Mucosa of stomach (tissue), 1 donor: ENCODE results near the gene EARS2.
A peak's percentile ranks its signal among the peaks of the same experiment; 100 is the strongest.
"Not testable (repeated sequence)": the region's sequence is repeated elsewhere in the genome, so short reads cannot be mapped to it uniquely, and the experiment has no call there.

Experiments
- H3K27me3 ChIP-seq: one replicate; pipeline ENCODE4 v1.7.0; 2013; ENCODE audit warnings: mild to moderate bottlenecking, low read length; ENCODE audit not compliant: control insufficient read depth, insufficient read depth
- H3K36me3 ChIP-seq: one replicate; pipeline ENCODE4 v1.7.0; 2013; ENCODE audit warnings: low read length; ENCODE audit not compliant: control insufficient read depth, insufficient read depth
- H3K4me1 ChIP-seq: one replicate; pipeline ENCODE4 v1.7.0; 2013; ENCODE audit warnings: mild to moderate bottlenecking, low read length; ENCODE audit not compliant: control insufficient read depth, insufficient read depth
- H3K4me3 ChIP-seq: one replicate; pipeline ENCODE4 v1.7.0; 2013; ENCODE audit warnings: low read length
- H3K9ac ChIP-seq: one replicate; pipeline ENCODE4 v1.7.0; 2013; ENCODE audit warnings: mild to moderate bottlenecking, low read length, moderate library complexity
- H3K9me3 ChIP-seq: one replicate; pipeline ENCODE4 v1.7.0; 2013; ENCODE audit warnings: mild to moderate bottlenecking, low read length, moderate library complexity; ENCODE audit not compliant: control insufficient read depth
- donor health status: Pancreatic carcinoma.

EARS2 gene

DNA sequence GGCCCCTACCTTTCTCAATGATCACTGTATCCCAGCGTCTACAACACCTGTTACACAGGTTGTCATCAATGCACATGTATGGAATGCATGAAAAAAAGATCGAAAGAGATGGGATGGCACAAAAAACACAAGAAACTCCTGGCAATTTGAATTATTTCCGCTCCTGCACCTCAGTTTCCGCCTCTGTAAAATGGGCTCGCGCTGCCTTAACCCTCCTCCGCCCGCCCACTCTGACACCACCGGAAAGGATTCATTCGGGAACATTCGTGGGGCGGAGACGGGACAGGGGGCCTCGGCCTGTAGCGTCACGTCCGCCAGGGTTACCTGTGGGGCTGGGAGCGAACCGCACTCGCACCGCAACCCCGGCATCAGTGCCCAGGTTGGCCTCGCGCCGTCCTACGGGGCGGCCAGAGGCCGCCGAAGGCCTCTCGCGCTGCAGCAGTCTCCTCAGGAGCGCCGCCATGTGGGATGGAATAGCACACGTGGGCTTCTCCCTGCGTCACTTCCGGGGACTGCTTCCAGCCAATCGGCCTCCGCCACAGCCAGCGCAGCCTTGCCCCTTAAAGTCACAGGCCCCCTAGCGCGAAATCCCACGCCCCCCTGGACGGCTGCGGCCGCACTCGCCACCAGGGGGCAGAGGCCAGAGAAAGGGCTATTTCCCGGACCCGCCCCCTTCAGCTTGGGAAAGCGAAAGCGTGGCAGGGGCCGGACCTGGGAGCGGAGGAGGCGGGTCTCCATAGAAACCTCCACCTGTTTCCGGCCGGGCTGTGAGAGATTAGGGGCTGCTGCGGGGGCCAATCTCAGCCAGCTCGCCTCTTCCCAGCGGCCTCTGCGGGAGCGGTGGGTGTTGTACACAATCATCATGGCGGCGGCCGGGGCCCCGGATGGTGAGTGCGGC lies at the start of gene EARS2, which contains the start of gene UBFD1:
TSS of gene EARS2 (minus strand) at position 470 of the 898 bp plus-strand sequence. CDS start at position 463, 7 bp downstream.
TSS of gene UBFD1 (plus strand) at position 847 of the 898 bp plus-strand sequence. CDS start at position 863, 16 bp downstream.
- no peaks in the 10 kb centered on the region for H3K9me3 ChIP-seq
- peak within 1 kb of the TSS; percentile 84 for H3K4me3 ChIP-seq
- peaks cover 13% of the 10 kb centered on the region for H3K4me1 ChIP-seq
- H3K27me3 ChIP-seq, result no peaks in the 10 kb centered on the region
- H3K9ac ChIP-seq, result peak within 1 kb of the TSS; percentile 71
- peaks cover 7% of the 10 kb centered on the region for H3K36me3 ChIP-seq

GRCh38 chr16:23597003-23597756 lies 40.0 kb upstream of the EARS2 start:
- no peaks in the 10 kb centered on the region for H3K9me3 ChIP-seq
- no peaks in the 10 kb centered on the region for H3K36me3 ChIP-seq
- peaks cover 11% of the 10 kb centered on the region for H3K4me1 ChIP-seq
- H3K27me3 ChIP-seq, result no peaks in the 10 kb centered on the region
- no peak overlapping the region for H3K9ac ChIP-seq
- no peak overlapping the region for H3K4me3 ChIP-seq

GRCh38 chr16:23595951-23596720 lies 39.0 kb upstream of the EARS2 start, which contains the start of gene NDUFAB1:
TSS of gene NDUFAB1 (minus strand) at chr16:23596316. CDS start at chr16:23596290, 26 bp downstream.
- H3K4me3 ChIP-seq, result peak within 1 kb of the TSS; percentile 94
- H3K36me3 ChIP-seq, result no peaks in the 10 kb centered on the region
- no peaks in the 10 kb centered on the region for H3K27me3 ChIP-seq
- no peaks in the 10 kb centered on the region for H3K9me3 ChIP-seq
- peaks cover 11% of the 10 kb centered on the region for H3K4me1 ChIP-seq
- peak within 1 kb of the TSS; percentile 91 for H3K9ac ChIP-seq

- H3K27me3 ChIP-seq, result no peaks in the 10 kb centered on the region
- H3K4me3 ChIP-seq, result peak overlapping the region; percentile 94
- peaks cover 11% of the 10 kb centered on the region for H3K4me1 ChIP-seq
- H3K36me3 ChIP-seq, result no peaks in the 10 kb centered on the region
- no peaks in the 10 kb centered on the region for H3K9me3 ChIP-seq
- peak overlapping the region; percentile 91 for H3K9ac ChIP-seq
Measured at GRCh38 chr16:23595246-23595950, 38.2 kb upstream of the EARS2 start.

- Histone ChIP-seq H3K4me3 (no peak overlapping the region), H3K9ac (no peak overlapping the region), H3K9me3 (no peaks in the 10 kb centered on the region), H3K4me1 (peaks cover 11% of the 10 kb centered on the region), H3K27me3 (no peaks in the 10 kb centered on the region), H3K36me3 (no peaks in the 10 kb centered on the region)
Measured at GRCh38 chr16:23594186-23594585, 37.0 kb upstream of the EARS2 start.

DNA sequence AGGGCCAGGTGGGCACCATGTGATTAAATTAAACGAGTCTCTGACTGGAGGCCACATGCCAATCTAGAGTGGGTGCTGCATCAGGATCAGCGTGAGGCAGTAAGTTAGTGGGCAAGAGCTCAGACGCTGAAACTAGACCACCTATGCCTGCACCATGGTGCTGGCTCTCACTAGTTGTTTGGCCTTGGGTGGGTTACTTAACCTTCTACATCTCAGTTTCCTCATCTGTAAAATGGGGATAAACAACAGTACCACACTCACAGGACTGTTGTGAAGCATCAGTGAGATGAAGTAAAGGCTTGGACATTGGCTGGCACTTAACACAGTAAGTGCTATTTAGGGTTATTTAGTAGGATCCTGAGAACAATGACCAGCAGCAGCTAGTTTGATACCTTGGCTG lies 33.0 kb upstream of the EARS2 start:
- H3K9ac ChIP-seq, result no peak overlapping the region
- H3K4me1 ChIP-seq, result peaks cover 7% of the 10 kb centered on the region
- H3K27me3 ChIP-seq, result no peaks in the 10 kb centered on the region
- H3K4me3 ChIP-seq, result no peak overlapping the region
- no peaks in the 10 kb centered on the region for H3K36me3 ChIP-seq
- H3K9me3 ChIP-seq, result no peaks in the 10 kb centered on the region

GRCh38 chr16:23587726-23588125 lies 30.6 kb upstream of the EARS2 start:
- Histone ChIP-seq H3K9ac (no peak overlapping the region), H3K36me3 (peaks cover 9% of the 10 kb centered on the region), H3K27me3 (no peaks in the 10 kb centered on the region), H3K4me3 (no peak overlapping the region), H3K9me3 (no peaks in the 10 kb centered on the region), H3K4me1 (no peaks in the 10 kb centered on the region)

DNA sequence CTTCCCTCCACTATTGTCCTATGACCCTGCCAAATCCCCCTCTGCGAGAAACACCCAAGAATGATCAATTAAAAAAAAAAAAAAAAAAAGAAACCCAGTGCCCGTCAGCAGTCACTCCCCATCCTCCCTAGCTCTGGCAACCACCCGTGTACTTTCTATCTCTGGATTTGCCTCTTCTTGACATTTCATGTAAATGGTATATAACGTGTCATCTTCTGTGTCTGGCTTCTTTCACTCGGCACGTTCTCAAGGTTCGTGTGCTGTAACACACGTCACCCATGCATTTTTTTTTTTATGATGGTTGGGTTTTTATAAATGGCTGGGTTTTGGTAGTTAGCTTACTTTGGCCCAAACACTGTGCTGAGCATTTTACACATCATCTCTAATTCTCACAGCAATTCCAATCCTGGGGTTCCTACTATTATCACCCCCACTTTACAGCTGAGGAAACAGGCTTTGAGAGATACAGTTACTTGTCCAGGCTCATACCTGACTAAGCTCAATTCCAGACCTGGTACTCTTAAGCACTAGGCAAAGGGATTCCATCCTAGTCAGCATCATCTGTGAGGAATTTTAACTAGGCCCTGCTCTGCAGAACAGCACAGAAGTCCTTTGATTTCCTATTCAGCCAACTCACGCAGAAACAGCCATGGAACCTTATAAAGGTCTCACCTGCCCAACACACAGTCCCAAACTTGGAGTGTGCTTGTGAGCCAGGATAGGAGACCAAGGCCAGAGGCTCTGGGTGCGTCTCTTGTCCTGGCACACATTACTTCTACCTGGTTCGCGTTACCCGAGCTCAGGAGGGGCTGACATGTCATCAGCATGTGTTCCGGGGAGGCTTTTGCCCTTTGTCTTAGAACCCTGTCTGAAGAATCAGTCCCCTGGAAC lies 27.3 kb upstream of the EARS2 start:
- H3K4me1 ChIP-seq, result no peaks in the 10 kb centered on the region
- no peaks in the 10 kb centered on the region for H3K9me3 ChIP-seq
- H3K9ac ChIP-seq, result no peak overlapping the region
- H3K27me3 ChIP-seq, result no peaks in the 10 kb centered on the region
- H3K4me3 ChIP-seq, result no peak overlapping the region
- peaks cover 14% of the 10 kb centered on the region for H3K36me3 ChIP-seq

GRCh38 chr16:23583271-23583670 lies 26.1 kb upstream of the EARS2 start:
- H3K9me3 ChIP-seq, H3K9ac ChIP-seq, H3K27me3 ChIP-seq, H3K4me3 ChIP-seq, H3K4me1 ChIP-seq: not testable (repeated sequence)
- H3K36me3 ChIP-seq, result peaks cover 14% of the 10 kb centered on the region

DNA sequence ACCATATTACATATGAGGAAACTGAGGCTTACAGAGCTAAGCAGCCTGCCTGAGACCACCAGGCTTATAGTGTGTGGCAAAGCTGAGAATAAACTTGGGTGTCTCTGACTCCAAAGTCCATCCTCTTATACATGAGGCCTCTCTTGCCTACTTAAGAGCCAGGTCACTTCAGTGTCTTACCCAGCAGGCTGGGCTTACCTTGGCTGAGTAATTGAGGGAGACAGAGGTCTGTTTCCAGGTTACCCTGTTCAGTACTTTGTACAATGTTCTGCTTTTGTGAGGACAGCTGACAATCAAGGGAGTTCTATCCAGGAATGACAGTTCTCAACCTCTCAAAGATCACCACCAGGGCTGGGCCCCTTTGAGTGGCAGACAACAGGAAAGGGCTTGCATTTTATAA lies 24.6 kb upstream of the EARS2 start:
- H3K9ac ChIP-seq, result no peak overlapping the region
- H3K9me3 ChIP-seq, result no peaks in the 10 kb centered on the region
- H3K4me1 ChIP-seq, result no peaks in the 10 kb centered on the region
- H3K4me3 ChIP-seq, result no peak overlapping the region
- peaks cover 14% of the 10 kb centered on the region for H3K36me3 ChIP-seq
- H3K27me3 ChIP-seq, result no peaks in the 10 kb centered on the region
